OCI-LY3 (cell line): Measurements from ENCODE around the gene BAIAP2L2.
"Not testable (repeated sequence)": the region's sequence is repeated elsewhere in the genome, so short reads cannot be mapped to it uniquely, and the experiment has no call there.

Experiments used
- H2AFZ ChIP-seq: fragments of 200-600, 300-600 bp; shearing (Covaris generic); 2 replicates; pipeline ENCODE4 v1.6.0; 2014; ENCODE audit warnings: antibody characterized with exemption, low read depth, low read length
- H3K27ac ChIP-seq: fragments of 200-600, 300-600 bp; sonication (generic); 2 replicates; pipeline ENCODE4 v1.5.1; 2014; ENCODE audit warnings: mild to moderate bottlenecking, low read length, moderate library complexity, mixed read lengths
- H3K27me3 ChIP-seq: fragments of 200-600, 300-600 bp; sonication (generic); 2 replicates; pipeline ENCODE4 v1.6.1; 2014; ENCODE audit warnings: low read depth, low read length, mixed read lengths
- H3K36me3 ChIP-seq: fragments of 200-600, 300-600 bp; sonication (generic); replicated peaks from 2 replicates; pipeline ENCODE3; 2014; ENCODE audit warnings: low read depth, low read length, mixed read lengths
- H3K4me1 ChIP-seq: fragments of 300-600, 200-600 bp; sonication (generic); 2 replicates; pipeline ENCODE4 v1.6.1; 2014; ENCODE audit warnings: low read length, mixed read lengths
- H3K4me2 ChIP-seq: fragments of 200-600, 300-600 bp; sonication (generic); 2 replicates; pipeline ENCODE4 v1.6.1; 2014; ENCODE audit warnings: low read length, mixed read lengths
- H3K4me3 ChIP-seq: fragments of 300-600, 200-600 bp; sonication (generic); 2 replicates; pipeline ENCODE4 v1.5.1; 2014; ENCODE audit warnings: antibody characterized with exemption, mild to moderate bottlenecking, low read length, moderate library complexity
- H3K79me2 ChIP-seq: fragments of 300-600, 200-600 bp; shearing (Covaris generic); 2 replicates; pipeline ENCODE4 v1.6.1; 2014; ENCODE audit warnings: mild to moderate bottlenecking, low read length, mixed read lengths
- H3K9ac ChIP-seq: fragments of 300-600, 200-600 bp; shearing (Covaris generic); 2 replicates; pipeline ENCODE4 v1.6.0; 2014; ENCODE audit warnings: mild to moderate bottlenecking, low read length, moderate library complexity
- H3K9me3 ChIP-seq: fragments of 200-600, 300-600 bp; shearing (Covaris generic); 2 replicates; pipeline ENCODE4 v1.6.1; 2014; ENCODE audit warnings: low read length, mixed read lengths; ENCODE audit not compliant: insufficient read depth
- H4K20me1 ChIP-seq: fragments of 200-600, 300-600 bp; sonication (generic); 2 replicates; pipeline ENCODE4 v1.6.1; 2016; ENCODE audit warnings: low read length, mixed read lengths; ENCODE audit not compliant: insufficient read depth
- CTCF ChIP-seq: fragments of 200-600, 300-600 bp; sonication (generic); IDR thresholded peaks from 2 replicates; pipeline ENCODE4 v1.5.1; 2014; ENCODE audit warnings: antibody characterized with exemption, low read length, low read depth
- EZH2phosphoT487 ChIP-seq: fragments of 200-600 bp; shearing (Covaris generic); IDR thresholded peaks from 2 replicates; pipeline ENCODE4 v1.6.1; 2018; ENCODE audit warnings: antibody characterized with exemption, mixed run types, low read depth

The BAIAP2L2 gene

GRCh38 chr22:38110008-38110862 lies at the start of gene BAIAP2L2:
Gene BAIAP2L2 (minus strand): TSS chr22:38110684. CDS start chr22:38110525, 159 bp downstream.
- Histone ChIP-seq H3K4me2 (no peak within 1 kb of the TSS), H2AFZ (no peak within 1 kb of the TSS), H3K27ac (no peak within 1 kb of the TSS), H3K27me3 (no peaks in the 10 kb centered on the region), H3K9ac (no peak within 1 kb of the TSS), H3K4me1 (no peaks in the 10 kb centered on the region), H4K20me1 (no peaks in the 10 kb centered on the region), H3K9me3 (no peaks in the 10 kb centered on the region), H3K79me2 (no peaks in the 10 kb centered on the region), H3K36me3 (no peaks in the 10 kb centered on the region), H3K4me3 (no peak within 1 kb of the TSS)
- TF ChIP-seq CTCF (no peak), EZH2phosphoT487 (no peak)

GRCh38 chr22:38155703-38156102 lies 45.2 kb upstream of the BAIAP2L2 start:
- Histone ChIP-seq H3K4me1 (peaks cover 18% of the 10 kb centered on the region), H3K9ac (no peak overlapping the region), H3K4me3 (no peak overlapping the region), H3K27ac (no peak overlapping the region), H3K27me3 (no peaks in the 10 kb centered on the region), H3K36me3 (no peaks in the 10 kb centered on the region), H3K79me2 (no peaks in the 10 kb centered on the region), H4K20me1 (no peaks in the 10 kb centered on the region), H3K4me2 (no peak overlapping the region), H3K9me3 (no peaks in the 10 kb centered on the region), H2AFZ (no peak overlapping the region)
- no peak for TF ChIP-seq CTCF
- no peak for TF ChIP-seq EZH2phosphoT487

GRCh38 chr22:38154563-38154915 lies 44.1 kb upstream of the BAIAP2L2 start:
- H3K9me3 ChIP-seq, H4K20me1 ChIP-seq, H2AFZ ChIP-seq, H3K36me3 ChIP-seq, H3K9ac ChIP-seq, H3K27me3 ChIP-seq, H3K79me2 ChIP-seq, H3K4me3 ChIP-seq, H3K27ac ChIP-seq, H3K4me2 ChIP-seq: not testable (repeated sequence)
- H3K4me1 ChIP-seq, result peaks cover 26% of the 10 kb centered on the region

GRCh38 chr22:38153821-38154562 lies 43.5 kb upstream of the BAIAP2L2 start:
- Histone ChIP-seq H3K9me3 (no peaks in the 10 kb centered on the region), H4K20me1 (no peaks in the 10 kb centered on the region), H3K9ac (no peak overlapping the region), H2AFZ (no peak overlapping the region), H3K27me3 (no peaks in the 10 kb centered on the region), H3K4me2 (no peak overlapping the region), H3K27ac (no peak overlapping the region), H3K4me3 (no peak overlapping the region), H3K79me2 (no peaks in the 10 kb centered on the region), H3K36me3 (no peaks in the 10 kb centered on the region), H3K4me1 (peaks cover 26% of the 10 kb centered on the region)
- TF ChIP-seq CTCF (peak; percentile 39), EZH2phosphoT487 (no peak)
